Astrocyte of the spinal cord (primary cell): ENCODE results near the gene EIF5AL1.
"Not testable (repeated sequence)": the region's sequence is repeated elsewhere in the genome, so short reads cannot be mapped to it uniquely, and the experiment has no call there.

Experiments
- DNase-seq: peaks from one replicate; pipeline ENCODE4 v3.0.0; 2011; ENCODE audit warnings: low read depth, low spot score
- H3K4me3 ChIP-seq: 2 replicates; pipeline ENCODE4 v1.5.1; 2011; ENCODE audit warnings: low read depth, mild to moderate bottlenecking, low read length, moderate library complexity
- in situ Hi-C: cut with HindIII; loops from 2 replicates; pipeline ENCODE4 v1.10.0; 2017; ENCODE audit warnings: low sequenced_read_pairs
- TF ChIP-seq, protein P1 (sequence below): IDR thresholded peaks from 2 replicates; pipeline ENCODE4 v1.5.1; 2012; ENCODE audit warnings: low read depth, mild to moderate bottlenecking, low read length, inconsistent platforms

EIF5AL1 gene

DNA sequence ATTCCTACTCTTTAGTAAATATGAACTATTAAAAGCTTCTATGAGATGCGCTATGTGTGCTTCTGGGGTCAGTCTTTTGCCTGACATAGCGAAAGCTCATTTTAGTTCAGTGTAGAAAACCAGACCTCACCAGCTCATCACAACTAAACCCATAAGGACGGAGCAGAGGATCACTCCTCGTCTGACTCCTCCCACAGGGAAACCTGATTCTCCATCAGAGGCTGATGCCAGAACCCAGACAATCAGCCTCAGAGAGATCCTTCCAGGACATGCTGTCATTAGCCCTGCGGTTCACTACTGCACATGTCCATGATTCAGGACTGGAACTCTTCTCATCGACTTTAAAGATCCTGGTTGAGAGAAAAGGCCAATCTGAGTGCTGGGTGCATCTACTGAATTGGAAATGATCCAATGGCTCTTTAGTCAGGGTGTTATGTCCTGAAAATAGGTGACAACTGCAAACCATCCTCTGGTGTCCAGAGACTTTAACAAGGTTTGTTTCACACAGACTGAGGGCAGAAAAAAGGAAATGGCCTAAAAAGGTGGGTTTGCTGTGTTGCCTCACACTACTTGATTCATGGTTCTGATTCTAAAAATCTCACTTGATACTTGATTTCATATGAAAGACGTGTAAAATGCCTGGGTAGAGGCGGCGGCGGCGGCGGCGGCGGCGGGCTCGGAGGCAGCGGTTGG, at the start of gene EIF5AL1:
TSS of gene EIF5AL1 (plus strand) at position 643 of the 693 bp plus-strand sequence. CDS start 117 bp downstream, outside the sequence.
- in situ Hi-C loops, DNase-seq, H3K4me3 ChIP-seq: not testable (repeated sequence)

DNA sequence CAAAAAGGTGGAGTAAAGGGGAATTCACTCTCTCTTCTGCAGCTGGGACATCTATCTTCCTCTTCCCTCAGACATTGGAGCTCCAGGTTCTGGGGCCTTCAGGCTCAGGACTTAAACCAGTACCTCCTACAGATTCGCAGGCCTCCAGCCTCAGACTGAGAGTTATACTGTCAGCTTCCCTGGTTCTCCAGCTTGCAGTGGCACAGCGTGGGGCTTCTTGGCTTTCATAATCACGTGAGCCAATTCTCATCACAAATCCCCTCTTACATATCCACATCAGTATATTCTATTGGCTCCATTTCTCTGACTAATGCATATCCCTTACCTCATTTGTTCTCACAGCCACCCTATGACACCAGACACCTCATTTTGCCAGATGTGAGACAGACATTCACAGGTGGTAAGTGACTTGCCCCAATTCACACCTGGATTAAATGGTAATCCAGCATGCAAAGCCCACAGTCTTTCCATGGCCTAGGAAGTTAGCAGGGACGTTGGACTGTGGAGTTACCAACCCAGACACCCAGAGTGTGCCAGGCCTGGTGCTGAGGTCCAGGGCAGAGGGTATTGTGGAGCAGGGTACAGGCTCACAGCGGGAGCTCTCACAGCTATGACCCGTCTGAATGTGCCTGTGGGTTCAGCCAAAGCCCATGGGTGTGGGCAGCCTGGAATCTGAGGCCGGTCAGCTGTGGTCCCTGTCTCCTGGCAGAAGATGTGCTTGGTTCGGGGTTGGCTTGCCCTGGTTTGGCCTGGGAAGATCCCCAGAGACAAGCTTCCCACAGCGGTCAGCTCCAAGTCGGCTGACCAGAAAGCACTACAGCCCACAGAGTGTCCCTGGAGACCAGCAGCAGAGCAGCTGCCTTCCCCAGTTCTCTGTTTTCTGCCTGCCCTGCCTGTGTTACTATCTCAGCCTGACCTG, 48.5 kb upstream of the EIF5AL1 start:
- TF ChIP-seq, protein P1, sequence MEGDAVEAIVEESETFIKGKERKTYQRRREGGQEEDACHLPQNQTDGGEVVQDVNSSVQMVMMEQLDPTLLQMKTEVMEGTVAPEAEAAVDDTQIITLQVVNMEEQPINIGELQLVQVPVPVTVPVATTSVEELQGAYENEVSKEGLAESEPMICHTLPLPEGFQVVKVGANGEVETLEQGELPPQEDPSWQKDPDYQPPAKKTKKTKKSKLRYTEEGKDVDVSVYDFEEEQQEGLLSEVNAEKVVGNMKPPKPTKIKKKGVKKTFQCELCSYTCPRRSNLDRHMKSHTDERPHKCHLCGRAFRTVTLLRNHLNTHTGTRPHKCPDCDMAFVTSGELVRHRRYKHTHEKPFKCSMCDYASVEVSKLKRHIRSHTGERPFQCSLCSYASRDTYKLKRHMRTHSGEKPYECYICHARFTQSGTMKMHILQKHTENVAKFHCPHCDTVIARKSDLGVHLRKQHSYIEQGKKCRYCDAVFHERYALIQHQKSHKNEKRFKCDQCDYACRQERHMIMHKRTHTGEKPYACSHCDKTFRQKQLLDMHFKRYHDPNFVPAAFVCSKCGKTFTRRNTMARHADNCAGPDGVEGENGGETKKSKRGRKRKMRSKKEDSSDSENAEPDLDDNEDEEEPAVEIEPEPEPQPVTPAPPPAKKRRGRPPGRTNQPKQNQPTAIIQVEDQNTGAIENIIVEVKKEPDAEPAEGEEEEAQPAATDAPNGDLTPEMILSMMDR = no peak
- no peak for DNase-seq
- no peak overlapping the region for H3K4me3 ChIP-seq
- in situ Hi-C loops = no loop called here

DNA sequence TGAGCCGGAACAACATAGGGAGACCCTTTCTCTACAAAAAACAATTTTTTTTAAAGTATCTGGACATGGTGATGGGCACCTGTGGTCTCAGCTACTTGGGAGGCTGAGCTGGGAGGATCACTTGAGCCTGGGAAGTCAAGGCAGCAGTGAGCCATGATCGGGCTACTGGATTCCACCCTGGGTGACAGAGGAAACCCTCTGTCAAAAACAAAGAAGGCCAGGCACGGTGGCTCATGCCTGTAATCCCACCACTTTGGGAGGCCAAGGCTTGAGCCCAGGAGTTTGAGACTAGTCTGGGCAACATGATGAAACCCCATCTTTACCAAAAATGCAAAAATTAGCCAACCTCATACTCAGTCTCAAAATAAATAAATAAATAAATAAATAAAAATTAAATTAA, 47.0 kb upstream of the EIF5AL1 start:
- no peak overlapping the region for H3K4me3 ChIP-seq
- TF ChIP-seq, protein P1 = no peak
- DNase-seq = no peak
- in situ Hi-C loops = no loop called here

DNA sequence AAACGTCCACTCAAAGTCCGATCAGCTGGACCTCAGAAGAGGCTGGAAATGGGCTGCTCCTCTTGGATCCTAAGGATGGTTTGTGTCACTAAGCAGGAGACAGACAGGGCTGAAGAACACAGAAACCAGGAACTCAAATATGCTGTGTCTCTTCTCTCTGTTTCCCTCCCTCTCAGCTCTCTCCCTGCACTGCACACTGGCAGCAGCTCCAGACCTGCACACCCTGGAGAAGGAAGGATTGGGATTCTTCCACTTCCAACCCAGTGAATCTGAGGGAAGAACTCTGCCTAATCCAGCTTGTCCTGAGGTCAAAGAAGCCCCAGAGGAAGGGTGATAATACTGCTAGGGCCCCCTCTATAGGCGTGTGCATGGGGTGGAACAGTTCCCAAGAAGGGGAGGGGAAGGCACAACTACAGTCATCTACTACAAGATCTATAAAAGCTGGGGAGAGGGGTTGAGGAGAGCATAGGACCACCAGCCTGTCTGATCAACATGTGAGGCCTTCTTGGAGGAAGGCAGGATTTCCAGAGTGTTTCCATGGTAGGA, 44.2 kb upstream of the EIF5AL1 start:
- in situ Hi-C loops = no loop called here
- no peak for DNase-seq
- H3K4me3 ChIP-seq = no peak overlapping the region
- TF ChIP-seq, protein P1 = no peak

DNA sequence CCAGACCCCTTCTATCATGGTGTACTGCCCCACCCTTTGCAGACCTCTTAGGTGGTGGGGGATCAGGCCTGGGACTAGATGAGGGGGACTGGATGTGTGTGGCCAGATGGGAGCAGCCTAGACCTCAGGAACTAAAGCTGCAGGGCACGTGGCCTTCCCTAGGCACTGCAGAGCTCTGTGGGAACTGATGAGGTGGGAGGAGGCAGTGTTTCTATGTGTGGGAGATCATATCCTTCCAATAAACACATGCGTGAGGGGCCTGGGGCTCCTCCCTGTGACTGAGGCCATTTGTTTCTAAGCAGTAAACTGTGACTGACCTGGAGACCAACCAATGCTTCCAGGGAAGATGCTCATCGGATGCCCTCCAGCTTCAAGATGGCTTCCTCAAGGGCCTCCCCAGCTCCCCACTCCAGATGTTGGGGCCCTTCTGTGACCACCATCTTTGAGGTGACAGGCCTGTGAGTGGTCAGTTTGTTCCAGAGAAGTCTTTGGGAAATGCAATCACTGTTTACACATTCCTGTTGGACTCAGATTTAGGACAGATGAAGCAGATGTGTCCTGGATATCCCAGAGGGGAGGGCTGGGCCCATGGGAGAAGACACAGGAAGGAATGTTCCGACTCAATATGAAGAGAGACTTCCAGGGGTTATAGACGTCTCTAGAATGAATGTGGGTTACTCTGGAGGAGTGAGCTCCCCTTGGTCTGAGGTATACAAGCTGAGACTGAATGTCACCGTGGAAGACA, 43.3 kb upstream of the EIF5AL1 start:
- no peak for DNase-seq
- in situ Hi-C loops = no loop called here
- H3K4me3 ChIP-seq = no peak overlapping the region
- TF ChIP-seq, protein P1 = no peak

DNA sequence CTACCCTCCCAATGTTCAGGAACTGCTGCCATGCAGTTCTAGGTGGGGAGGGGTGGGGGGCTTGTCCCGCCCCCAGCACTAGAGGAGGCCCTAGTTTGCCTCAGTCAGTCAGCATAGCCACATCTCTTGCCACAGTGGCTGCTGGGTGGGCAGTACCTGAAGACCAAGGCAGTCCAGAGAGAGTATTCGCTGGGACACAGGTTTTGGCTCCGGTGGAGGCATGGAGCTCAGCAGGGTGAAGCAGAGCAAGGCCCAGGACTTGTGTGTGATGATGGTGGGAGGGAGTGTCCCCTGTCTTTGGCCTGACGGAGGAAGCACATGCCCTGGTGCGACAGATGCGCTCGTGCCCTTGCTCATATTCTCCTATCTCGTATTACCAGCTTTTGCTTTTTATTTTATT, 42.2 kb upstream of the EIF5AL1 start:
- no peak overlapping the region for H3K4me3 ChIP-seq
- TF ChIP-seq, protein P1 = no peak
- in situ Hi-C loops = no loop called here
- DNase-seq = no peak
